HL-60 (cell line): ENCODE data around the gene CPNE2.

Experiments
- CTCF ChIP-seq: IDR thresholded peaks from one replicate; pipeline ENCODE4 v1.5.1; 2011; ENCODE audit warnings: low read length, control low read depth, inconsistent platforms; ENCODE audit not compliant: insufficient read depth
- POLR2AphosphoS5 ChIP-seq: IDR thresholded peaks from 2 replicates; pipeline ENCODE4 v1.6.1; 2012; ENCODE audit warnings: low read depth
- SPI1 ChIP-seq: IDR thresholded peaks from 2 replicates; pipeline ENCODE4 v1.6.1; 2012; ENCODE audit warnings: low read depth, mild to moderate bottlenecking, borderline replicate concordance
- TF ChIP-seq, protein P1 (sequence below): IDR thresholded peaks from 2 replicates; pipeline ENCODE4 v1.6.1; 2012; ENCODE audit warnings: low read depth; ENCODE audit not compliant: insufficient replicate concordance

GRCh38 chr16:57070424-57070823, 22.0 kb upstream of the CPNE2 start:
- TF ChIP-seq CTCF = no peak
- TF ChIP-seq SPI1 = no peak
- TF ChIP-seq, protein P1, sequence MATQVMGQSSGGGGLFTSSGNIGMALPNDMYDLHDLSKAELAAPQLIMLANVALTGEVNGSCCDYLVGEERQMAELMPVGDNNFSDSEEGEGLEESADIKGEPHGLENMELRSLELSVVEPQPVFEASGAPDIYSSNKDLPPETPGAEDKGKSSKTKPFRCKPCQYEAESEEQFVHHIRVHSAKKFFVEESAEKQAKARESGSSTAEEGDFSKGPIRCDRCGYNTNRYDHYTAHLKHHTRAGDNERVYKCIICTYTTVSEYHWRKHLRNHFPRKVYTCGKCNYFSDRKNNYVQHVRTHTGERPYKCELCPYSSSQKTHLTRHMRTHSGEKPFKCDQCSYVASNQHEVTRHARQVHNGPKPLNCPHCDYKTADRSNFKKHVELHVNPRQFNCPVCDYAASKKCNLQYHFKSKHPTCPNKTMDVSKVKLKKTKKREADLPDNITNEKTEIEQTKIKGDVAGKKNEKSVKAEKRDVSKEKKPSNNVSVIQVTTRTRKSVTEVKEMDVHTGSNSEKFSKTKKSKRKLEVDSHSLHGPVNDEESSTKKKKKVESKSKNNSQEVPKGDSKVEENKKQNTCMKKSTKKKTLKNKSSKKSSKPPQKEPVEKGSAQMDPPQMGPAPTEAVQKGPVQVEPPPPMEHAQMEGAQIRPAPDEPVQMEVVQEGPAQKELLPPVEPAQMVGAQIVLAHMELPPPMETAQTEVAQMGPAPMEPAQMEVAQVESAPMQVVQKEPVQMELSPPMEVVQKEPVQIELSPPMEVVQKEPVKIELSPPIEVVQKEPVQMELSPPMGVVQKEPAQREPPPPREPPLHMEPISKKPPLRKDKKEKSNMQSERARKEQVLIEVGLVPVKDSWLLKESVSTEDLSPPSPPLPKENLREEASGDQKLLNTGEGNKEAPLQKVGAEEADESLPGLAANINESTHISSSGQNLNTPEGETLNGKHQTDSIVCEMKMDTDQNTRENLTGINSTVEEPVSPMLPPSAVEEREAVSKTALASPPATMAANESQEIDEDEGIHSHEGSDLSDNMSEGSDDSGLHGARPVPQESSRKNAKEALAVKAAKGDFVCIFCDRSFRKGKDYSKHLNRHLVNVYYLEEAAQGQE = no peak
- no peak for TF ChIP-seq POLR2AphosphoS5
